ENCODE measurements around the gene ZIC3. TPM values are rescaled to one million over a fixed set of nuclear protein-coding genes. Genes with fewer than 3 reads are reported as not detected.

The ZIC3 gene
- total RNA-seq = not detected in 2 replicates

DNA sequence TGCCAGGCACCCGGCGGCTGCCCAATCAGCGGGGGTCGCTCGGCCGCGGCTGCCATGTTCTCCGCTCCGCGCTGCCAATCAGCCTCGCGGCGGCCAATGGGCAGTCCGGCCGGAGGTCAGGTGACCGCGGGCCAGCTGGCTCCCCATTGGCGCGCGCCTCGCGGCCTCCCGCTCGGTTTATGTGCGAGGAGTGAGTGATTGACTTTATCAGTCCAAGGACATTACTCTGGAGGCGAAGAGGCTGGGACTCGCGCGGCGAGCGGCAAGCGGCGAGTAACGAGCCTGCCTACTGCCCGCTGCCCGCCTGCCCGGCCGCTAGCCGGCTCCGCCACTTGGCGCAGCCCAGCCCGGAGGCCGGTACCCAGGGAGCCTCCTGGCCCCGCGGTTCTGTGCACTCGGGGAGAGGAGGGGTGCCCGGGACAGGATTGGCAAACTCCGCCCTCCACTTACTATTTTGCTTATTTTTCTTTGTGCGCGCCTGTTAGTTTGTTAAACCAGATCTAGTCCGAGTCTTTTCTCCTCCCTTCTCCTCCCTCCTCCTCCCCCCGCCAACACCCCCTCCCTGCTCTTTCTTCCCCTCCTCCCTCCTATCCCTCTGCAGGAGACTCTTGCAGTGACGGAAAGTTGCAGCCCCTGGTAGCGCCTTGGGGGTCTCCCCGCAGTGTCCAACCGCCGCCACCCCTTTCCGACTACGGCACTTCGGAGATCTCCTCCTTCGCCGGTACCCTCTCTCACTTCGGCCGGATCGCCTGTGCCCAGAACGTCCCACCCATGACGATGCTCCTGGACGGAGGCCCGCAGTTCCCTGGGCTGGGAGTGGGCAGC lies at the start of gene ZIC3:
Gene ZIC3 (plus strand): TSS at position 207 of the 825 bp plus-strand sequence. CDS start 565 bp downstream, at position 772.

